Testis (tissue), 3 donors: ENCODE results near the gene SLFN5. TPM values are rescaled to one million over a fixed set of nuclear protein-coding genes. Genes with fewer than 3 reads are reported as not detected.

Source experiments
- DNase-seq: peaks from one replicate; pipeline ENCODE4 v3.0.0-alpha.2; 2019
- H3K27ac ChIP-seq, 2 donors: fragments of 200-600 bp; sonication (generic); one replicate each; pipeline ENCODE4 v1.5.1; 2019
- H3K27me3 ChIP-seq: fragments of 200-600 bp; sonication (generic); one replicate; pipeline ENCODE4 v1.5.1; 2019
- H3K36me3 ChIP-seq: fragments of 200-600 bp; sonication (generic); one replicate; pipeline ENCODE4 v1.5.1; 2017; ENCODE audit warnings: low read depth; ENCODE audit errors: missing control alignments
- H3K4me1 ChIP-seq: fragments of 200-600 bp; sonication (generic); one replicate; pipeline ENCODE4 v1.5.1; 2019
- H3K4me3 ChIP-seq, 2 donors: fragments of 200-600 bp; sonication (generic); one replicate each; pipeline ENCODE4 v1.5.1; 2017 to 2019
- H3K9me3 ChIP-seq: fragments of 200-600 bp; sonication (generic); one replicate; pipeline ENCODE4 v1.5.1; 2017
- CTCF ChIP-seq, 3 experiments: fragments of 450-650 bp in 2 of 3; fragments of 200-600 bp in 1 of 3; sonication (generic) in 1 of 3; IDR thresholded peaks; one replicate each; pipeline ENCODE4 v1.5.1; 2016 to 2019; ENCODE audit warnings: antibody characterized with exemption in 3 of 3, mild to moderate bottlenecking in 2 of 3, moderate library complexity in 1 of 3
- POLR2A ChIP-seq: fragments of 450-650 bp; IDR thresholded peaks from one replicate; pipeline ENCODE4 v1.6.1; 2017; ENCODE audit warnings: antibody characterized with exemption, mild to moderate bottlenecking, moderate library complexity
- WGBS, 2 donors: methylation state at CpG; one replicate each; pipeline ENCODE4 v1.1.5; 2018; 5-methylcytosine and 5-hydroxymethylcytosine counted together
- intact Hi-C: fragments of 100-400 bp; cut with DNase I; formaldehyde crosslinking; loops from one replicate; pipeline ENCODE4 v1.15.1; 2023; ENCODE audit warnings: low total_unique reads
- polyA plus RNA-seq: library from polyadenylated mRNA; stranded (reverse); fragments of 350-450 nt; fragmentation: Illumina TruSeq; extraction: RNeasy Lipid Tissue Mini Kit (QIAGEN cat#74804); gene quantifications from one replicate; pipeline ENCODE4 v1.2.3, GENCODE V29; 2014; ENCODE audit warnings: low read depth, low replicate concordance; ENCODE audit not compliant: insufficient read depth
- total RNA-seq, 2 donors: library from RNA; depleted of rRNA; stranded (reverse); fragments of >200 nt; gene quantifications; one replicate each; pipeline ENCODE4 v1.2.3, GENCODE V29; 2016

The SLFN5 gene
- total and polyA plus RNA-seq, 3 donors from 2014 or later = 2.4 to 6.1 (median 5.9) TPM

GRCh38 chr17:35255316-35255715, 12.4 kb downstream of the SLFN5 start:
- no peaks in the 10 kb centered on the region for H3K9me3 ChIP-seq
- intact Hi-C loops = no loop called here
- H3K4me3 ChIP-seq = no peak overlapping the region
- no peak for DNase-seq
- no peaks in the 10 kb centered on the region for H3K4me1 ChIP-seq
- no peaks in the 10 kb centered on the region for H3K27me3 ChIP-seq
- 91 to 97% methylated on average over 4 of the region's 4 CpGs for WGBS, 2 donors
- TF ChIP-seq CTCF (IDR thresholded peaks at IDR 0.05) = no peak
- TF ChIP-seq POLR2A = no peak
- H3K36me3 ChIP-seq = no peaks in the 10 kb centered on the region
- no peak overlapping the region for H3K27ac ChIP-seq

DNA sequence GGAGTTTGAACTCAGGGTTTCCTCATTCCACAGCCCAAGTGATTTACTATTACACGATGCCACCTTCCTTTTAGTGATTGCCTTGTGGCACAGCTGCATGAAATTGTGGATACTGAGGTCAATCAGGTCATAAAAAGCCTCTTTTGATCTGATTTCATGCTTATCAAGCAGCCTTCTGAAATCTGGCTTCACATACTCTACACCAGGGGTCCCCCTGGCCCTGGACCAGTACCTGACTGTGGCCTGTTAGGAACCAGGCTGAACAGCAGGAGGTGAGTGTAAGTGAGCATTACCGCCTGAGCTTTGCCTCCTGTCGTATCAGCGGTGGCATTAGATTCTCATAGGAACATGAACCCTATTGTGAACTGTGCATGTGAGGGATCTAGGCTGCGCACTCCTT, 13.8 kb downstream of the SLFN5 start:
- TF ChIP-seq CTCF (IDR thresholded peaks at IDR 0.05) (no peak), POLR2A (no peak)
- Histone ChIP-seq H3K27ac (no peak overlapping the region), H3K36me3 (no peaks in the 10 kb centered on the region), H3K9me3 (no peaks in the 10 kb centered on the region), H3K4me3 (no peak overlapping the region), H3K27me3 (no peaks in the 10 kb centered on the region), H3K4me1 (no peaks in the 10 kb centered on the region)
- DNase-seq = no peak
- 78 to 80% methylated on average over 5 of the region's 5 CpGs for WGBS, 2 donors
- intact Hi-C loops = no loop called here

DNA sequence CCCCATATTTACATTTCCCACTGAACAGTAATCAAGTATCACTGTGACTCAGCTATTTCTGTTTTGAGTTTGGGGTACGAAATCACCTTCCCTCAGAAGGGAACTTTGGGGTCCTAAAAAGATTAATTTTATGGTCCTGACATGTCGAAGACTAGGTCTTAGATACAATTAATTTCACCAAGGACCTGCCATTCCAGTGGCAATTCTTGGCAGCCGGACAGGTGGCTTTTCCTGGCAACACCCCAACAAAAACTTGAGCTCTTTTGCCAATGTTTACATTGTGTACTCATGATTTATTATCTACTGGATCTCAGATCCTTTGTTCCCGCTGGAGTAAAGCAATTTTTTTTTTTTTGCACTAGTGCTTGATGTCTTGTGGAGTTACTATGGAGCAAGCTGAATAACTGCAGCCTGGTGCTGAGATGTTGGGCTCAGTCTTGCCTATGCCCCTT, 14.4 kb downstream of the SLFN5 start:
- Histone ChIP-seq H3K27ac (no peak overlapping the region), H3K9me3 (no peaks in the 10 kb centered on the region), H3K4me1 (no peaks in the 10 kb centered on the region), H3K27me3 (no peaks in the 10 kb centered on the region), H3K36me3 (no peaks in the 10 kb centered on the region), H3K4me3 (no peak overlapping the region)
- intact Hi-C loops = no loop called here
- DNase-seq = no peak
- 42 to 56% methylated on average over 4 of the region's 4 CpGs for WGBS, 2 donors
- TF ChIP-seq CTCF (IDR thresholded peaks at IDR 0.05) (no peak), POLR2A (no peak)

DNA sequence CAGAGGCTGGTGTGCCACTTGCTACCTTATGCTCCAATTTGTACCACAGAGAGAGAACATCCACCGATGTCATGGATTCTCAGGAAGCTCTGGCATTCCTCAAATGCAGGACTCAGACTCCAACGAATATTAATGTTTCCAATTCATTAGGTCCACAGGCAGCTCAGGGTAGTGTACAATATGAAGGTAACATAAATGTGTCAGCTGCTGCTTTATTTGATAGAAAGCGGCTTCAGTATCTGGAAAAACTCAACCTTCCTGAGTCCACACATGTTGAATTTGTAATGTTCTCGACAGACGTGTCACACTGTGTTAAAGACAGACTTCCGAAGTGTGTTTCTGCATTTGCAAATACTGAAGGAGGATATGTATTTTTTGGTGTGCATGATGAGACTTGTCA, 16.1 kb downstream of the SLFN5 start:
- Histone ChIP-seq H3K36me3 (no peaks in the 10 kb centered on the region), H3K4me1 (no peaks in the 10 kb centered on the region), H3K9me3 (no peaks in the 10 kb centered on the region), H3K4me3 (no peak overlapping the region), H3K27me3 (no peaks in the 10 kb centered on the region), H3K27ac (no peak overlapping the region)
- WGBS, 2 donors = 88 to 95% methylated on average over 6 of the region's 6 CpGs
- intact Hi-C loops = no loop called here
- TF ChIP-seq POLR2A (no peak), CTCF (IDR thresholded peaks at IDR 0.05) (no peak)
- no peak for DNase-seq

GRCh38 chr17:35265071-35265470, 22.2 kb downstream of the SLFN5 start:
- Histone ChIP-seq H3K4me1 (no peaks in the 10 kb centered on the region), H3K4me3 (no peak overlapping the region)

More at GRCh38 chr17:35265071-35265470, 22.2 kb downstream of the SLFN5 start:
- intact Hi-C loops = no loop called here
- no peaks in the 10 kb centered on the region for H3K9me3 ChIP-seq
- H3K36me3 ChIP-seq = no peaks in the 10 kb centered on the region
- no peak for DNase-seq
- H3K27ac ChIP-seq = no peak overlapping the region
- no peaks in the 10 kb centered on the region for H3K27me3 ChIP-seq
- WGBS, 2 donors = 93 to 94% methylated on average over 5 of the region's 5 CpGs
- TF ChIP-seq CTCF (IDR thresholded peaks at IDR 0.05) (no peak), POLR2A (no peak)
